A673 (cell line): ENCODE results near the gene HTD2. TPM values are rescaled to one million over a fixed set of nuclear protein-coding genes. Genes with fewer than 3 reads are reported as not detected.

Experiments used
- BruUV-seq: library from RNA; stranded (reverse); fragments of 400-500 nt; replicated peaks from 2 replicates; lab custom pipeline; 2021; lab: Mats Ljungman, UMichigan
- CTCF ChIA-PET: fragments of 300-600 bp; sonication (Branson Sonifier 250); formaldehyde crosslinking; loops from one replicate; lab custom pipeline; 2022; ENCODE audit warnings: antibody characterized with exemption; lab: Charles Lee
- POLR2A ChIA-PET: fragments of 300-600 bp; sonication (Branson Sonifier 250); formaldehyde crosslinking; loops from one replicate; lab custom pipeline; 2022; ENCODE audit warnings: antibody characterized with exemption; ENCODE audit not compliant: low non-redundant PET; lab: Charles Lee
- DNase-seq: peaks from one replicate; pipeline ENCODE4 v3.0.0-alpha.2; 2015; ENCODE audit warnings: low spot score
- H3K27ac ChIP-seq: fragments of 200-600 bp; sonication (generic); 2 replicates; pipeline ENCODE4 v1.5.1; 2016; ENCODE audit warnings: mixed run types, low read depth, mild to moderate bottlenecking, mixed read lengths, antibody characterized with exemption, low read length; ENCODE audit not compliant: poor library complexity, severe bottlenecking
- H3K27me3 ChIP-seq: fragments of 200-600 bp; sonication (generic); replicated peaks from 2 replicates; pipeline ENCODE4 v1.6.1; 2017; ENCODE audit warnings: mixed run types, low read depth, mild to moderate bottlenecking, mixed read lengths, antibody characterized with exemption, low read length; ENCODE audit not compliant: insufficient read depth, poor library complexity
- H3K36me3 ChIP-seq: fragments of 200-600 bp; sonication (generic); 2 replicates; pipeline ENCODE4 v1.6.1; 2016; ENCODE audit warnings: mixed run types, mild to moderate bottlenecking, mixed read lengths, antibody characterized with exemption, low read length; ENCODE audit not compliant: insufficient read depth, poor library complexity, severe bottlenecking
- H3K4me1 ChIP-seq: fragments of 200-600 bp; sonication (generic); 2 replicates; pipeline ENCODE4 v1.6.1; 2017; ENCODE audit warnings: mixed run types, mild to moderate bottlenecking, mixed read lengths, antibody characterized with exemption, low read length; ENCODE audit not compliant: insufficient read depth, poor library complexity, severe bottlenecking
- H3K4me3 ChIP-seq: fragments of 200-600 bp; sonication (generic); 2 replicates; pipeline ENCODE4 v1.5.1; 2016; ENCODE audit warnings: low read depth, mixed run types, mild to moderate bottlenecking, mixed read lengths, low read length; ENCODE audit not compliant: poor library complexity, severe bottlenecking
- H3K9me3 ChIP-seq: fragments of 200-600 bp; sonication (generic); 2 replicates; pipeline ENCODE4 v1.6.1; 2016; ENCODE audit warnings: mixed run types, low read depth, mild to moderate bottlenecking, mixed read lengths, antibody characterized with exemption, low read length; ENCODE audit not compliant: poor library complexity, severe bottlenecking
- CTCF ChIP-seq: fragments of 300-800, 200-600 bp; sonication (generic); conservative IDR thresholded peaks from 2 replicates; pipeline ENCODE4 v1.5.1; 2017; ENCODE audit warnings: low read depth, mild to moderate bottlenecking, antibody characterized with exemption, low read length, moderate library complexity, mixed read lengths
- EZH2 ChIP-seq: fragments of 200-600 bp; sonication (generic); IDR thresholded peaks from 2 replicates; pipeline ENCODE4 v1.6.1; 2017; ENCODE audit warnings: borderline replicate concordance, low read depth, mild to moderate bottlenecking, mixed read lengths, antibody characterized with exemption, low read length; ENCODE audit not compliant: poor library complexity, severe bottlenecking
- intact Hi-C: fragments of 100-400 bp; cut with micrococcal nuclease; formaldehyde crosslinking; loops from one replicate; pipeline ENCODE4 v1.10.0; 2022; ENCODE audit not compliant: unreplicated experiment
- total RNA-seq: library from RNA; stranded (reverse); gene quantifications from 2 replicates; pipeline ENCODE4 v1.2.3, GENCODE V29; 2021

Gene HTD2
- total RNA-seq, 1 experiment from 2014 or later, result 9.0 TPM

- POLR2A ChIA-PET, result no interaction called here
- no peaks in the 10 kb centered on the region for H3K9me3 ChIP-seq
- H3K36me3 ChIP-seq, result peaks cover 18% of the 10 kb centered on the region
- intact Hi-C loops, result no loop called here
- H3K4me1 ChIP-seq, result peaks cover 28% of the 10 kb centered on the region
- no peak for DNase-seq
- no peaks in the 10 kb centered on the region for H3K27me3 ChIP-seq
- H3K4me3 ChIP-seq, result no peak overlapping the region
- CTCF ChIA-PET, result interaction anchor here (0.6 kb wide), 1 partner anchor 111 kb away, joined by 3 read pairs; no protein-coding TSS in a partner anchor
- peak overlapping the region; percentile 37 for H3K27ac ChIP-seq
- no TSS peak for BruUV-seq
- TF ChIP-seq EZH2 (no peak), CTCF (no peak)
Observed at GRCh38 chr3:58299075-58299474, 7.2 kb upstream of the HTD2 start.

- TF ChIP-seq EZH2 (no peak), CTCF (peak; percentile 42; the same call in 1 of the 2 replicates)
- no TSS peak for BruUV-seq
- intact Hi-C loops, result loop anchor here (2.0 kb wide), 1 partner anchor 113 kb away; no protein-coding TSS in a partner anchor
- H3K4me1 ChIP-seq, result peaks cover 28% of the 10 kb centered on the region
- H3K27me3 ChIP-seq, result no peaks in the 10 kb centered on the region
- ChIA-PET CTCF (interaction anchor here (1.2 kb wide), 1 partner anchor 112 kb away, joined by 3 read pairs; no protein-coding TSS in a partner anchor), POLR2A (interaction anchor here (0.6 kb wide), 1 partner anchor 75 kb away, joined by 3 read pairs; no protein-coding TSS in a partner anchor)
- H3K4me3 ChIP-seq, result no peak overlapping the region
- H3K36me3 ChIP-seq, result peaks cover 9% of the 10 kb centered on the region
- H3K9me3 ChIP-seq, result no peaks in the 10 kb centered on the region
- H3K27ac ChIP-seq, result peak overlapping the region; percentile 37
- no peak for DNase-seq
Observed at GRCh38 chr3:58299839-58300516, 6.3 kb upstream of the HTD2 start.

- BruUV-seq, result no TSS peak
- Histone ChIP-seq H3K27me3 (no peaks in the 10 kb centered on the region), H3K27ac (peak overlapping the region; percentile 95), H3K4me3 (peak overlapping the region; percentile 93), H3K9me3 (no peaks in the 10 kb centered on the region), H3K36me3 (peaks cover 22% of the 10 kb centered on the region), H3K4me1 (no peaks in the 10 kb centered on the region)
- ChIA-PET CTCF (interaction anchor here (0.6 to 1.2 kb wide), 3 partner anchors 66 to 322 kb away, joined by 3 read pairs; no protein-coding TSS in a partner anchor), POLR2A (no interaction called here)
- peak; percentile 45 for DNase-seq
- peak; percentile 56 for TF ChIP-seq CTCF
- no peak for TF ChIP-seq EZH2
- intact Hi-C loops, result loop anchor here (5.0 kb wide), 4 partner anchors 70 to 325 kb away; partner anchors contain the start of gene ABHD6
Observed at GRCh38 chr3:58307639-58308215, 1.4 kb downstream of the HTD2 start.
